GM12864 (cell line): Measurements from ENCODE around the gene WDR1.

ENCODE experiments used
- DNase-seq: peaks from one replicate; pipeline ENCODE4 v3.0.0-alpha.2; 2011; ENCODE audit warnings: low read depth
- H3K4me3 ChIP-seq: 2 replicates; pipeline ENCODE4 v1.5.1; 2011; ENCODE audit warnings: mild to moderate bottlenecking, low read depth, low read length, control low read depth
- TF ChIP-seq, protein P1 (sequence below): IDR thresholded peaks from 2 replicates; pipeline ENCODE4 v1.5.1; 2011; ENCODE audit warnings: low read depth, mild to moderate bottlenecking, moderate library complexity, low read length, control low read depth, inconsistent platforms; ENCODE audit errors: missing control alignments

WDR1 gene

GRCh38 chr4:10074076-10074766, 42.4 kb downstream of the WDR1 start:
- DNase-seq: no peak
- TF ChIP-seq, protein P1, sequence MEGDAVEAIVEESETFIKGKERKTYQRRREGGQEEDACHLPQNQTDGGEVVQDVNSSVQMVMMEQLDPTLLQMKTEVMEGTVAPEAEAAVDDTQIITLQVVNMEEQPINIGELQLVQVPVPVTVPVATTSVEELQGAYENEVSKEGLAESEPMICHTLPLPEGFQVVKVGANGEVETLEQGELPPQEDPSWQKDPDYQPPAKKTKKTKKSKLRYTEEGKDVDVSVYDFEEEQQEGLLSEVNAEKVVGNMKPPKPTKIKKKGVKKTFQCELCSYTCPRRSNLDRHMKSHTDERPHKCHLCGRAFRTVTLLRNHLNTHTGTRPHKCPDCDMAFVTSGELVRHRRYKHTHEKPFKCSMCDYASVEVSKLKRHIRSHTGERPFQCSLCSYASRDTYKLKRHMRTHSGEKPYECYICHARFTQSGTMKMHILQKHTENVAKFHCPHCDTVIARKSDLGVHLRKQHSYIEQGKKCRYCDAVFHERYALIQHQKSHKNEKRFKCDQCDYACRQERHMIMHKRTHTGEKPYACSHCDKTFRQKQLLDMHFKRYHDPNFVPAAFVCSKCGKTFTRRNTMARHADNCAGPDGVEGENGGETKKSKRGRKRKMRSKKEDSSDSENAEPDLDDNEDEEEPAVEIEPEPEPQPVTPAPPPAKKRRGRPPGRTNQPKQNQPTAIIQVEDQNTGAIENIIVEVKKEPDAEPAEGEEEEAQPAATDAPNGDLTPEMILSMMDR: no peak
- H3K4me3 ChIP-seq: no peak overlapping the region

GRCh38 chr4:10072420-10073017, 44.1 kb downstream of the WDR1 start:
- DNase-seq: no peak
- TF ChIP-seq, protein P1: no peak

GRCh38 chr4:10069075-10069642, 47.4 kb downstream of the WDR1 start:
- TF ChIP-seq, protein P1: no peak
- DNase-seq: no peak
- H3K4me3 ChIP-seq: no peak overlapping the region

More at GRCh38 chr4:10072420-10073017, 44.1 kb downstream of the WDR1 start:
- no peak overlapping the region for H3K4me3 ChIP-seq

DNA sequence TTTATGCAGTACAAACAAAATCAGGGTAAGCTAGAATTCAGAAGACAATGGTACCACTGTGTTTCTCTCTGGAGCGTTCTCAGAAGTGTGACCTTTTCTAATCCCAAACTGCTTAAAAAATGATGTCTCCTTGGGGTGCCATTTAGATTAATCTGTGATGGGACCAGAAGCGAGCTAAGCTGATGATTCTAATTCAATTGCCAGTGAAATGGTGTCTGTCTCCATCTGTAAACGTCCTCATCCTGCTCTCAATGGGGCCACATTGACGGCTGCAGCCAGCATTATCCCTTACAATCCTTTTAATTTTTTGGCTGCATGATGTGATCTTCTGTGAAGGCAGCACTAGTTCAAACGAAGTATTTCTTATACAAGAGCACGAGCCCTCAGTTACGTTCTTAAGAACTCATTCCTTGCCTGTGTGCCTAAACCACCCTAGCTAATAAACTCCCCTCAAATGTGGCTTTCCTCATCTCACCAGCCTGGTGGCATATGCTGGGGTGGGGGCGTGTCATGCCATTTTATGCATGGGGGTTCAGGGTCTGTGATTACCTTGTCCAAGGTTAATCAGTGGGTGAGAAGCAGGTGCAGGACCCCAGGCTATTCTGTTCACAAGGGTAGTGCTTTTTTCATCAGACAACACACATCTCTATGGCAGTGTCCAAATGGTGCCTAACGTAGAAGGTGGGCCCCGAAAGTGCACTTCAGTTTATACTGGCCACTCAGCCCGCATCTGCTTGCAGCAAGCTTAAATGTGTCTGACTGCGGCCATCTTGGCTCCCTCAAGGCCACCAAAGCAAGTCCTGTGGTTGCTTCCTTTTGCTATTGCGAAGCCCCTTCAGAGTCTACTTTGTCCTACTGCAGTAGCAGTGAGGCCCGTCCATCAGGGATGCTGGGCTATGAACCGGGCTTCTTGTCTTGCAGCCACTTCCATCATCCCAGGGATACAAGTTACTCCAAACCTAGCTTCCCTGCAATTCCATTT, 49.6 kb downstream of the WDR1 start:
- DNase-seq: no peak
- no peak overlapping the region for H3K4me3 ChIP-seq
- TF ChIP-seq, protein P1: no peak

DNA sequence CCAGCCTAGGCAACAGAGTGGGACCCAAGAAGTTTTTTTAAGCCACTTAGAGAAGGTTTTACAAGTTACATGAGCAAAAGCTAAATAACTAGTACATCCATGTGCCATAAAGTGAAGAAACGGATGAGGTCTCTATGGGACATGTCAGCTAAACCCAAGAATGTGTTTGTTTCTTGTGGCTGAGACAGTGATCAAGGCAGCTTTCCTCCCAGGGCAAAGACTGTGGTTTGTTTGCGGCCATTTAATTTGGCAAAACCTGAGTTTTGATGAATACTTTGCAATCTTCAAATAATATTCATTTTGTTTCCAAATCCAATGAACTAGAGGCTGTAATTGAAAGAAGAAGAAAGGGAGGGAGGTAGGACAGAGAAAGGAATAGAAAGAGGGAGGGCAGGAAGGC, 50.4 kb downstream of the WDR1 start:
- TF ChIP-seq, protein P1: no peak
- no peak overlapping the region for H3K4me3 ChIP-seq
- no peak for DNase-seq

- H3K4me3 ChIP-seq: no peak overlapping the region
- TF ChIP-seq, protein P1: peak; percentile 16
- no peak for DNase-seq
Observed at GRCh38 chr4:10063544-10064300, 52.9 kb downstream of the WDR1 start.
